Adipocyte (in vitro differentiated cells): ENCODE measurements around the gene HLF.

Source experiments
- DNase-seq: peaks from one replicate; pipeline ENCODE4 v3.0.0-alpha.2; 2015; ENCODE audit warnings: low read depth
- H3K27me3 ChIP-seq: replicated peaks from 2 replicates; pipeline ENCODE4 v1.7.0; 2013; ENCODE audit warnings: mild to moderate bottlenecking, low read length, moderate library complexity; ENCODE audit not compliant: control insufficient read depth, insufficient read depth
- H3K36me3 ChIP-seq: 2 replicates; pipeline ENCODE4 v1.7.0; 2013; ENCODE audit warnings: low read length, mild to moderate bottlenecking, moderate library complexity; ENCODE audit not compliant: control insufficient read depth, insufficient read depth, severe bottlenecking
- H3K4me1 ChIP-seq: 2 replicates; pipeline ENCODE4 v1.7.0; 2013; ENCODE audit warnings: mild to moderate bottlenecking, low read length, moderate library complexity; ENCODE audit not compliant: control insufficient read depth, insufficient read depth
- H3K4me3 ChIP-seq: 2 replicates; pipeline ENCODE4 v1.7.0; 2013; ENCODE audit warnings: mild to moderate bottlenecking, low read length, moderate library complexity
- H3K9ac ChIP-seq: 2 replicates; pipeline ENCODE4 v1.7.0; 2013; ENCODE audit warnings: mild to moderate bottlenecking, low read length, moderate library complexity
- H3K9me3 ChIP-seq: 2 replicates; pipeline ENCODE4 v1.7.0; 2013; ENCODE audit warnings: mild to moderate bottlenecking, low read length, moderate library complexity; ENCODE audit not compliant: control insufficient read depth

HLF gene

DNA sequence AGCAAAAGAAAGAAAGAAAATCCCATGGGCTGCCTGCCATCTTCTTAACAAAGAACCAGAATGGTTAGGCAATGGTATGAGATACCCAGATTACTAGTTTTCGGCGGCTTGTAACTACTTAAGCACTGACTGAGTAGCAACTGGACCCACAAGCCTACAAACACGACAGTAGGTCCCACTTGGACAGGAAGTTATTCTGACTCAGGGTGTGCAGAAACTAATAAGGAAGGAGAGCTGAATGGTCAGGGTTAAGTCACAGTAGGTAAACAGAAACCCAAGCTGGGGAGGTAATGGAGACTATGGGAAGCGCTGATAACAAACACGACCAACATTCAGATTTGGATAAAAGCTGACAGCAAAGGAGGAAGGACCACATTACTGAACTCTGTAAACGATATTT is 10.4 kb upstream of the HLF start:
- H3K36me3 ChIP-seq = no peaks in the 10 kb centered on the region
- H3K9me3 ChIP-seq = no peaks in the 10 kb centered on the region
- H3K9ac ChIP-seq = no peak overlapping the region
- H3K4me3 ChIP-seq = no peak overlapping the region
- H3K4me1 ChIP-seq = no peaks in the 10 kb centered on the region
- DNase-seq = no peak
- peaks cover 26% of the 10 kb centered on the region for H3K27me3 ChIP-seq

DNA sequence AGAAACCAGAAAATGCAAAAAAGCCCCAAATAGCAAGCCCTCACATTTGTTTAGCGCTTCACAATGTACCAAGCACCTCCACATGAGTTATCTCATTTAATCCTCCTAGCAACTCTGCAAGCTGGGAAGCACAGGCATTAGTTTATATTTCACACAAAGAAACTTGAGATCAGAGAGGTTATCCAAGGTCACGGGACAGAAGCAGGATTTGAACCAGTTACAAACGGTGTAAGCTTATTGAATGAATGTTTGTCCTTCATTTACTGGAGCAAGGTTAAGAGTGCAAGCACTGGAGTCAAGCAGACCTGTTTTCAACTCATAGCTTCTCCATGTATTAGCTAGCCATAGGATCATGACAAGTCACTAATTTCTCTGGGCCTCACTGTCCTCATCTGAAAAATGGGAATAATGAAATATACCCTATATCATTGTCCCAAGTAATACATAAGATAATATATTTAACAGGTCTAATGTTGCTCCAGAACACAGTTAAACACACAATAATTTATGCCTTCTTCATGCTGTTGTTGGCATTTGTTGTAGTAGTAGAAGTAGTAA is 6.1 kb upstream of the HLF start:
- Histone ChIP-seq H3K9ac (no peak overlapping the region), H3K4me1 (no peaks in the 10 kb centered on the region), H3K4me3 (no peak overlapping the region), H3K27me3 (peaks cover 57% of the 10 kb centered on the region), H3K36me3 (no peaks in the 10 kb centered on the region), H3K9me3 (peaks cover 14% of the 10 kb centered on the region)
- DNase-seq = no peak

- no peaks in the 10 kb centered on the region for H3K36me3 ChIP-seq
- H3K27me3 ChIP-seq = peaks cover 66% of the 10 kb centered on the region
- peaks cover 14% of the 10 kb centered on the region for H3K9me3 ChIP-seq
- H3K4me3 ChIP-seq = no peak overlapping the region
- peaks cover 6% of the 10 kb centered on the region for H3K4me1 ChIP-seq
- no peak for DNase-seq
- no peak overlapping the region for H3K9ac ChIP-seq
These were observed 5.1 kb upstream of the HLF start for GRCh38 chr17:55259684-55260111.

GRCh38 chr17:55261311-55261710 is 3.4 kb upstream of the HLF start:
- Histone ChIP-seq H3K36me3 (no peaks in the 10 kb centered on the region), H3K4me1 (peaks cover 8% of the 10 kb centered on the region), H3K9ac (no peak overlapping the region), H3K9me3 (peaks cover 14% of the 10 kb centered on the region), H3K27me3 (peaks cover 65% of the 10 kb centered on the region), H3K4me3 (no peak overlapping the region)
- no peak for DNase-seq

GRCh38 chr17:55263569-55264277 is 1.0 kb upstream of the HLF start:
- Histone ChIP-seq H3K9me3 (peaks cover 14% of the 10 kb centered on the region), H3K4me3 (no peak overlapping the region), H3K4me1 (peaks cover 17% of the 10 kb centered on the region), H3K27me3 (peaks cover 49% of the 10 kb centered on the region), H3K9ac (no peak overlapping the region), H3K36me3 (no peaks in the 10 kb centered on the region)
- DNase-seq = no peak

DNA sequence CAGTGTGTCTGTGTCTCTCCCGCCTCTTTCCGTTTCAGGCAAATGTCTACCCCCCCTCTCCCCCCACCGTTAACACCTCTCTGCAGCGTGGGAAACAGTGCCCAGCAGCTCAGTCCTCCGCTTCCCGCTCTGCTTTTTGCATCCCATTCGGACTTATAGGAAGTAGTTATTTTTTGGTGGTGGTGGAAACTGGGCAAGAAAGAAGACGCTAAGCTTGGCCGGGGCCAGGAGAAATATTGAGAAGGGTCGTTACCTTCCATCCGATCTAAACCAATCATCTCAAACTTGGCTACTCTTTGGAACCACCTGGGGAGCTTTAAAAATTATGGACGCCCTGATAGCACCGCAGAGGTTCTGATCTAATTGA is 499 bp upstream of the HLF start:
- Histone ChIP-seq H3K4me3 (peak overlapping the region; percentile 73), H3K4me1 (peaks cover 17% of the 10 kb centered on the region), H3K9ac (no peak overlapping the region)

DNA sequence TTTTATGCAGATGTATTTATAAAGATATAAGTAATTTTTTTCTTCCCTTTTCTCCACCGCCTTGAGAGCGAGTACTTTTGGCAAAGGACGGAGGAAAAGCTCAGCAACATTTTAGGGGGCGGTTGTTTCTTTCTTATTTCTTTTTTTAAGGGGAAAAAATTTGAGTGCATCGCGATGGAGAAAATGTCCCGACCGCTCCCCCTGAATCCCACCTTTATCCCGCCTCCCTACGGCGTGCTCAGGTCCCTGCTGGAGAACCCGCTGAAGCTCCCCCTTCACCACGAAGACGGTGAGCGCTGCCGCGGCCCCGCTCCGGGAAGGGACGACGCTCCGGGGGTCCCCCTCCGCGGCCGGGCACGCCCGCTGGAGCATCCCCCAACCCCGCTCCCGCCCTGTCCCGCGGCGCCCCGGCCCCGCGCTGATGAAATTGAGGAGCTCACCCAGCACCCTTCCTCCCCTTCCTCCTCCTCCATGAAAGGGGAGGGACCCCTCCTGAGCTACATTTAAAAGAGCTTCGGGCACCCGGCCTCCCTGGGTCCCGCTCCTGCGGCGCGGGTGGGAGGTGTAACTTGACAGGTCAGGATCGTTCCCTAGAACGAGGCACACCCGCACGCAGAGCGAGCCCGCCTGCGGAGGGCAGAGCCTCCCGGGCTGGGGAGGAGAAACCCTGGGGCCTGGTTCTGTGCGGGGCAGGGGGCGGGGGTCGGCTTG is 706 bp downstream of the HLF start:
- peak overlapping the region; percentile 73 for H3K4me3 ChIP-seq
- H3K27me3 ChIP-seq = peaks cover 33% of the 10 kb centered on the region
- no peak for DNase-seq

More for the DNA sequence above, 499 bp upstream of the HLF start:
- H3K27me3 ChIP-seq = peaks cover 44% of the 10 kb centered on the region
- no peak for DNase-seq
- peaks cover 14% of the 10 kb centered on the region for H3K9me3 ChIP-seq
- H3K36me3 ChIP-seq = no peaks in the 10 kb centered on the region

DNA sequence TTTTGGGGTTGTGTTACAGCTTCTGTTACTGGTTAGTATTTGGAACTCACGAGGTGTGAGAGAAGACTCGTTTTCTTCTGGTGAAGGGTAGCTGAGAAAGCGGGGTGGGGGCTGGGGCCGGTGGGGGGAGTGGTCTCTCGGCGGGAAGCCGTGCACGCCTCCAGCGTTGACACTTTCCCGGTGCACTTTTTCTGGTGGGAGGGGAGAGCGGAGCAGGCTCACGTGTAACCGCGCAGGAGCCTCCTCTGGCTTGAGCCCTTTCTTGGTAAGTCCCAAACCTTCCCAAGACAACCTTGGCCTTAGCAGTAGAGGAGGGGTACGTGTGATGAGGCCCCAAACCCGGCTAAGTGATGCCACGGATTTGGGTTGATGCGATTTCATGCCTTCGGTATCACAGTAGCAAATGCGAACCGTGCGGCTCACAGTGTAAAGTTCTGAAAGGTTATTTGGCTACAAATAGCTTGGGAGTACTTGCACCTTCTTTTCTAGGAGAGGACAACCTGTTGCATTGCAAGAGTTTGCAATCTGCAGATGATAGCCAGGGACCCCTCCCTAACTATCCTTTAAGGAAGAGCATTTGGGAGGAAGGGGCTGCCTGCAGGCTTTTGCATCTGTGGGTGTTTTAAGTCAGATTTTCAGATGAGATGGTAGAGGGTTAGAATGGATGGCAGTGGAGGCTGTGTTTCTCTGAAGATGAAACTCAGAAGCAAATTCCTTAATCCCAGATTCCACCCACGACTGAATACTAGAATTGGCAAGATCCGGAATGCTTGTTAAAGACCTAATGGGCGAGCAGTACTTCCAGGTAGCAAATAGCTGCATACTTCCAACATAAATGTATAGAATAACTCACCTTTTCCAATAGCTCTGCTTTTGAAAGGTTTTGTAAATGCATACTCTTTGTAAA is 1.5 kb downstream of the HLF start:
- peaks cover 10% of the 10 kb centered on the region for H3K9me3 ChIP-seq
- H3K36me3 ChIP-seq = no peaks in the 10 kb centered on the region
- H3K27me3 ChIP-seq = peaks cover 32% of the 10 kb centered on the region
- H3K4me1 ChIP-seq = peaks cover 17% of the 10 kb centered on the region
- DNase-seq = no peak
- H3K4me3 ChIP-seq = peak overlapping the region; percentile 48
- no peak overlapping the region for H3K9ac ChIP-seq

More for the DNA sequence above, 706 bp downstream of the HLF start:
- H3K36me3 ChIP-seq = no peaks in the 10 kb centered on the region
- peak overlapping the region; percentile 58 for H3K9ac ChIP-seq
- H3K9me3 ChIP-seq = peaks cover 14% of the 10 kb centered on the region
- peaks cover 17% of the 10 kb centered on the region for H3K4me1 ChIP-seq

DNA sequence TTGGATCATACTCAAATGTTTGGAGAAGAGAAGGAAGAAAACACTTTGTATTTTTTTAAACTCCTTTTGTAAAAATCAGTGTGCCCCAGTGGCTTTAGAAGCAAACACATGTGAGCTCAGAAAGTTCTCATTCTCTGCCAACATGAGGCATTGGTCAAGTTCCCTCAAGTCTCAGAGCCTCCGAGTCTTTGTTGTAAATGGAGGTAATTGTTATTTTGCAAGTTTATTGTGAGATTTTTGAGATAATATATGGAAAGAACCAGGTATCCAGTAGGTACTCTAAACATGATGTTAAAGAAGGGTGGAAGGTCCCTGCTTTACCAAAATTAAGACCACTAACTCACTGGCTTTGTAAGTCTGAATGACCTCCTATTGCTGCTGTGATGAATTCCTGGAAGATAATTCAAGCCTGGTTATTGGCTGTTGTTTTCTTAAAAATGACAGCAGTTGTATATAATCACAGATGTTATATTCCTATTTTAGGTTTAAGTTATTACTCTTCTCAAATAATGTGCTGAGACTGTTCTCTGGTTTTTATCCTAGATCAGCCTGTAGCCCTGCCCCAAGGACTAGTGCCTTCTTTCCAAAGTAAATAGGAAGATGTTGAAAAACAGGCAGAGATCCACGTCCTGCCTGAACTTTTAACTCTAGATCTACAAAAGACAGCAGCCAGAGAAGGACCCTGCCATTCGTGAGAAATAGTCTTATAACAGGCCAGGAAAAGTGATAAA is 2.4 kb downstream of the HLF start:
- no peak for DNase-seq
- H3K4me3 ChIP-seq = peak overlapping the region; percentile 48

GRCh38 chr17:55267777-55268648 is 3.3 kb downstream of the HLF start:
- Histone ChIP-seq H3K36me3 (no peaks in the 10 kb centered on the region), H3K4me3 (no peak overlapping the region), H3K4me1 (peaks cover 21% of the 10 kb centered on the region), H3K9ac (no peak overlapping the region), H3K9me3 (no peaks in the 10 kb centered on the region), H3K27me3 (peaks cover 15% of the 10 kb centered on the region)
- no peak for DNase-seq

More for the DNA sequence above, 2.4 kb downstream of the HLF start:
- Histone ChIP-seq H3K27me3 (peaks cover 24% of the 10 kb centered on the region), H3K36me3 (no peaks in the 10 kb centered on the region), H3K4me1 (peaks cover 17% of the 10 kb centered on the region), H3K9ac (no peak overlapping the region), H3K9me3 (peaks cover 1% of the 10 kb centered on the region)
